Astrocyte of the spinal cord (primary cell): Measurements from ENCODE around the gene PTPN2.

Experiments
- DNase-seq: peaks from one replicate; pipeline ENCODE4 v3.0.0; 2011; ENCODE audit warnings: low read depth, low spot score
- H3K4me3 ChIP-seq: 2 replicates; pipeline ENCODE4 v1.5.1; 2011; ENCODE audit warnings: low read depth, mild to moderate bottlenecking, low read length, moderate library complexity
- CTCF ChIP-seq: IDR thresholded peaks from 2 replicates; pipeline ENCODE4 v1.5.1; 2012; ENCODE audit warnings: low read depth, mild to moderate bottlenecking, low read length, inconsistent platforms
- in situ Hi-C: cut with HindIII; loops from 2 replicates; pipeline ENCODE4 v1.10.0; 2017; ENCODE audit warnings: low sequenced_read_pairs

The PTPN2 gene

GRCh38 chr18:12819841-12820240, 64.2 kb downstream of the PTPN2 start:
- peak; percentile 9 for DNase-seq
- H3K4me3 ChIP-seq: no peak overlapping the region
- in situ Hi-C loops: no loop called here
- no peak for TF ChIP-seq CTCF

- no peak for TF ChIP-seq CTCF
- in situ Hi-C loops: no loop called here
- no peak for DNase-seq
- no peak overlapping the region for H3K4me3 ChIP-seq
Measured at GRCh38 chr18:12819322-12819721, 64.7 kb downstream of the PTPN2 start.

- no peak overlapping the region for H3K4me3 ChIP-seq
- DNase-seq: no peak
- no peak for TF ChIP-seq CTCF
- in situ Hi-C loops: no loop called here
Measured at GRCh38 chr18:12818243-12818642, 65.8 kb downstream of the PTPN2 start.

- no peak overlapping the region for H3K4me3 ChIP-seq
- in situ Hi-C loops: no loop called here
- no peak for DNase-seq
- no peak for TF ChIP-seq CTCF
Measured at GRCh38 chr18:12816451-12816850, 67.6 kb downstream of the PTPN2 start.

GRCh38 chr18:12811191-12811950, 72.7 kb downstream of the PTPN2 start:
- no peak for TF ChIP-seq CTCF
- no peak for DNase-seq
- H3K4me3 ChIP-seq: no peak overlapping the region
- in situ Hi-C loops: no loop called here

GRCh38 chr18:12803069-12803936, 80.7 kb downstream of the PTPN2 start:
- in situ Hi-C loops: no loop called here
- no peak for TF ChIP-seq CTCF

More at GRCh38 chr18:12803069-12803936, 80.7 kb downstream of the PTPN2 start:
- DNase-seq: no peak
- H3K4me3 ChIP-seq: no peak overlapping the region
